Measurements from ENCODE around the gene NLGN4X. TPM values are rescaled to one million over a fixed set of nuclear protein-coding genes. Genes with fewer than 3 reads are reported as not detected.

The NLGN4X gene
- total RNA-seq, 4 donors from 2014 or later = 0.22 to 3.8 (median 1.6) TPM

DNA sequence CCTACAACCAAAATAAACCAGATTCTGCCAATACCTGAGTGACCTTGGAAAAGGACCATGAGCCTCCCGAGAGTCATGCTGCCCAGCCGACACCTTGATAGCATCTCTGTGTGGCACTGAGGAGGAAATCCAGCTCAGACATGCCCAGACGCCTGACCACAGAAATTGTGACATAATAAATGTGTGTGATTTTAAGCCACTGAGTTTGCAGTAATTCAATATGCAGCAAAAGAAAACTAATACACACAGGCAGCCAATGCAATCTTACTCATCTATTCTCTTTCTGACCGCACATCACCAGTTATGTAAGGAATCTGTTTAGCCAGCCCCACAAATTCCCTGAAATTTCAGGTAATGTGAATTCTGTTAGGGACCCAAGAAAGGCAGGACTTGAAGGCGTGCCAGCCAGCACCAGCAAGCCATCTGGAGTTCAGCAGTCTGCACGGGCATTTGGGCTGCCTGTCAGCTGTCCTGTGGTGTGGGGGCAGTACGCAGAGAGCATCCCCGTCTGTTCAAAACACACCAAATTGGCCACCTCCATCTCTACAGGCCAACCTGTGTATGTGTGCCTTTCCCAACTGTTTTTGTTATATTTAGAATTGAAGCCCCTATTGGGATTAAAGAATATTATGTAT, 176.4 kb downstream of the NLGN4X start:
- no peak for TF ChIP-seq CTCF (IDR thresholded peaks at IDR 0.05; ENCODE audit: low read depth)

GRCh38 chrX:6049132-6049531, 179.5 kb downstream of the NLGN4X start:
- TF ChIP-seq CTCF (IDR thresholded peaks at IDR 0.05; ENCODE audit: low read depth) = no peak

- TF ChIP-seq CTCF (IDR thresholded peaks at IDR 0.05; ENCODE audit: low read depth) = no peak
These were observed 187.0 kb downstream of the NLGN4X start for GRCh38 chrX:6041630-6042029.

DNA sequence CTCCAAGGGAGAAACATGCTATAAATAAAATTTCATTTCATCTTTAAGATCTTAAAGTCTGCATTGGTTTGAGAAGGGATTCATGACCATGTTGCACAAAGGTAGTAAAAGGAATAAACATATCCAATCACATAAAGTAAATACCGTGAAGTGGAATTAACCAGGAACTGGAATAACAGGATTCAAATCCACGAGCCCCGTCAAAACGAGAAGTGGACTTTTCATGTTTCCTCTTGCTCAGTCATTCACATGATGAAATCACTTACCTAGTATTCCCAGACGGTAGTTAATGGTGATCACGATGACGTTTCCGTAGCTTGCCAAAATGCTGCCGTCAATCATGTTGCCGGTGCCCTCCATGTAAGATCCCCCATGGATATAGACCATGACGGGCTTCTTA, 199.7 kb downstream of the NLGN4X start:
- no peak for TF ChIP-seq CTCF (IDR thresholded peaks at IDR 0.05; ENCODE audit: low read depth)

GRCh38 chrX:6026980-6027379, 201.7 kb downstream of the NLGN4X start:
- TF ChIP-seq CTCF (IDR thresholded peaks at IDR 0.05; ENCODE audit: low read depth) = no peak

DNA sequence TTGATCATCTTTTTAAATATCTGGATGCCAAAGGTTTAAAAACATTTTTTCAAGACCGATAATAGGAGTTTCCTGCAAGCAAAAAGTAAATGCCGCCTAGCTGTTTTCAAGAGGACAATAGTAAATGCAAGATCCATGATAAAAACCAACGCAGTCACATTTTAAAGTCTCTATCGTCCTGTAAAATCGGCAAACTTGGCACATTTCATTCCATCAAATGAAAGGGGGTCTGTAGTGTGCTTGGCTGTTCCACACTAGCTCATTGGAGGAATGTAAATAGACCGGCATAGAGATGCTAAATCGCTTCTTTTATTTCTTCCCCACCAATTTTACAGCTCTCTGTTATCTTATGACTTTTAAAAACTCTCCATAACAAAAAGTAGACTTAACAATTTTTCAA, 202.2 kb downstream of the NLGN4X start:
- no peak for TF ChIP-seq CTCF (IDR thresholded peaks at IDR 0.05; ENCODE audit: low read depth)

GRCh38 chrX:6024204-6024603, 204.5 kb downstream of the NLGN4X start:
- TF ChIP-seq CTCF (IDR thresholded peaks at IDR 0.05; ENCODE audit: low read depth) = no peak

Measured in subcutaneous adipose tissue (tissue), 4 donors.